Progenitor cell of endocrine pancreas (in vitro differentiated cells): ENCODE measurements around the gene HLA-DPA1. TPM values are rescaled to one million over a fixed set of nuclear protein-coding genes. Genes with fewer than 3 reads are reported as not detected.

ENCODE experiments used
- DNase-seq: peaks from one replicate; pipeline ENCODE4 v3.0.0; 2021; ENCODE audit warnings: low spot score; ENCODE audit not compliant: unreplicated experiment
- H3K27ac Mint-ChIP-seq: 2 replicates; pipeline ENCODE4 v1.8.0; 2021; ENCODE audit warnings: mild to moderate bottlenecking, moderate library complexity, mixed read lengths
- H3K27me3 Mint-ChIP-seq: 2 replicates; pipeline ENCODE4 v1.8.0; 2021; ENCODE audit warnings: mixed read lengths
- H3K36me3 Mint-ChIP-seq: 2 replicates; pipeline ENCODE4 v1.8.0; 2022; ENCODE audit warnings: mixed read lengths; ENCODE audit not compliant: insufficient read depth
- H3K4me1 Mint-ChIP-seq: 2 replicates; pipeline ENCODE4 v1.8.0; 2021; ENCODE audit warnings: low read depth, mixed read lengths
- H3K4me3 Mint-ChIP-seq: 2 replicates; pipeline ENCODE4 v1.8.0; 2021; ENCODE audit warnings: low read depth, mild to moderate bottlenecking, moderate library complexity, mixed read lengths
- H3K9me3 Mint-ChIP-seq: 2 replicates; pipeline ENCODE4 v1.8.0; 2021; ENCODE audit warnings: low read depth, mixed read lengths
- CTCF ChIP-seq: fragments of 200-600 bp; sonication (generic); IDR thresholded peaks from one replicate; pipeline ENCODE4 v1.5.0; 2021; ENCODE audit warnings: antibody characterized with exemption, mild to moderate bottlenecking; ENCODE audit not compliant: unreplicated experiment
- total RNA-seq: library from RNA; stranded (reverse); gene quantifications from 2 replicates; pipeline ENCODE4 v1.2.1, GENCODE V29; 2021

HLA-DPA1 gene
- total RNA-seq, 1 donor from 2014 or later = 0.89 TPM

GRCh38 chr6:33108307-33108706 lies 34.9 kb upstream of the HLA-DPA1 start:
- Mint-ChIP-seq H3K36me3 (no peaks in the 10 kb centered on the region), H3K4me1 (no peaks in the 10 kb centered on the region), H3K4me3 (no peak overlapping the region), H3K9me3 (peaks cover 3% of the 10 kb centered on the region), H3K27me3 (peaks cover 64% of the 10 kb centered on the region), H3K27ac (no peak overlapping the region)
- no peak for TF ChIP-seq CTCF
- DNase-seq = no peak

DNA sequence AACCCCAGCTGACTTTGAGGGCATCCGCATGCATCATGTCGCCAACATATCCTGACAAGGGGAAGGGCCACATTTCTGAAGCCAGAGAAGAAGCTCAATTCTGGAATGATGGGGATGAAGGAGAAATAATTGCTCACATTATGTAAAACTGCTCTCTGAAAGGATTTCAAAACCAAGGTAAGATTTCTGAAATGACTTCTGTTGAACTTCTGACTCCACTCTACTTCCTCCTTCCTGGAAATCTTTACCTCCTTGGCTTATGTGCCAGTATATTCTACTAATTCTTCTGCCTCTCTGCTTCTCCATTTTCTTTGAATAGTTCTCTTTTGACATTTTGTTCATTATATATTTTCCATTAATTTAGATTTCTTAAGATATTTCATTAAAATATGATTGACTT lies 34.2 kb upstream of the HLA-DPA1 start:
- no peak for TF ChIP-seq CTCF
- H3K4me1 Mint-ChIP-seq = no peaks in the 10 kb centered on the region
- no peaks in the 10 kb centered on the region for H3K36me3 Mint-ChIP-seq
- H3K27ac Mint-ChIP-seq = no peak overlapping the region
- H3K27me3 Mint-ChIP-seq = peaks cover 61% of the 10 kb centered on the region
- DNase-seq = no peak
- peaks cover 3% of the 10 kb centered on the region for H3K9me3 Mint-ChIP-seq
- H3K4me3 Mint-ChIP-seq = no peak overlapping the region

GRCh38 chr6:33105916-33106871 lies 32.7 kb upstream of the HLA-DPA1 start:
- Mint-ChIP-seq H3K27me3 (peaks cover 61% of the 10 kb centered on the region), H3K36me3 (no peaks in the 10 kb centered on the region), H3K9me3 (peaks cover 15% of the 10 kb centered on the region), H3K4me3 (no peak overlapping the region), H3K27ac (no peak overlapping the region), H3K4me1 (no peaks in the 10 kb centered on the region)
- TF ChIP-seq CTCF = no peak
- DNase-seq = no peak

GRCh38 chr6:33105386-33105785 lies 31.9 kb upstream of the HLA-DPA1 start:
- no peak for TF ChIP-seq CTCF
- no peak overlapping the region for H3K4me3 Mint-ChIP-seq
- peaks cover 56% of the 10 kb centered on the region for H3K27me3 Mint-ChIP-seq
- H3K36me3 Mint-ChIP-seq = no peaks in the 10 kb centered on the region
- DNase-seq = no peak
- H3K9me3 Mint-ChIP-seq = peaks cover 22% of the 10 kb centered on the region
- H3K27ac Mint-ChIP-seq = no peak overlapping the region
- no peaks in the 10 kb centered on the region for H3K4me1 Mint-ChIP-seq

DNA sequence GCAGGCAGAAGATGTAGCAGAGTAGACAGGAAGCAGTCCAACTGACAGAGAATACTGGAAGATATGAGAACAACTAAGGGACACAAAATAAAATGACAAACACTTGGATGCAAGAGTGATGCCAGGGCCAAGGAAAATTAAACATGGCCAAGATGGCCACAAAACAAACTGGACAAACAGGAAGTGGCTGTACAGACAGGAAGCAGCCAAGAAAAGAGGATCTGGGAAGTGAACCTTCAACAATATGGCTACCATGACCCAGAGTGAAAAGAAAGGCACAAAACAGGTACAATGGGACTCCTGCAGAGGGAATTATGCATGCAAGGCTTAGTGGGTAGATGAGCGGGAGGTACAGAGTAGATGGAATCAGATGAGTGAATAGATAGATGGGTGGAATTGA lies 31.4 kb upstream of the HLA-DPA1 start:
- no peak overlapping the region for H3K4me3 Mint-ChIP-seq
- peaks cover 27% of the 10 kb centered on the region for H3K9me3 Mint-ChIP-seq
- TF ChIP-seq CTCF = no peak
- H3K27ac Mint-ChIP-seq = no peak overlapping the region
- no peaks in the 10 kb centered on the region for H3K36me3 Mint-ChIP-seq
- H3K27me3 Mint-ChIP-seq = peaks cover 51% of the 10 kb centered on the region
- H3K4me1 Mint-ChIP-seq = no peaks in the 10 kb centered on the region
- no peak for DNase-seq
